ENCODE measurements around the gene ERCC3.

- TF ChIP-seq, protein P1, sequence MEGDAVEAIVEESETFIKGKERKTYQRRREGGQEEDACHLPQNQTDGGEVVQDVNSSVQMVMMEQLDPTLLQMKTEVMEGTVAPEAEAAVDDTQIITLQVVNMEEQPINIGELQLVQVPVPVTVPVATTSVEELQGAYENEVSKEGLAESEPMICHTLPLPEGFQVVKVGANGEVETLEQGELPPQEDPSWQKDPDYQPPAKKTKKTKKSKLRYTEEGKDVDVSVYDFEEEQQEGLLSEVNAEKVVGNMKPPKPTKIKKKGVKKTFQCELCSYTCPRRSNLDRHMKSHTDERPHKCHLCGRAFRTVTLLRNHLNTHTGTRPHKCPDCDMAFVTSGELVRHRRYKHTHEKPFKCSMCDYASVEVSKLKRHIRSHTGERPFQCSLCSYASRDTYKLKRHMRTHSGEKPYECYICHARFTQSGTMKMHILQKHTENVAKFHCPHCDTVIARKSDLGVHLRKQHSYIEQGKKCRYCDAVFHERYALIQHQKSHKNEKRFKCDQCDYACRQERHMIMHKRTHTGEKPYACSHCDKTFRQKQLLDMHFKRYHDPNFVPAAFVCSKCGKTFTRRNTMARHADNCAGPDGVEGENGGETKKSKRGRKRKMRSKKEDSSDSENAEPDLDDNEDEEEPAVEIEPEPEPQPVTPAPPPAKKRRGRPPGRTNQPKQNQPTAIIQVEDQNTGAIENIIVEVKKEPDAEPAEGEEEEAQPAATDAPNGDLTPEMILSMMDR (IDR thresholded peaks at IDR 0.05): no peak
- TF ChIP-seq POLR2A (IDR thresholded peaks at IDR 0.05): no peak
These were observed 77.8 kb downstream of the ERCC3 start for GRCh38 chr2:127216095-127216494.
